AG04449 (cell line): ENCODE results near the gene UGT1A8.

Experiments
- CTCF ChIA-PET: fragments of 350-600 bp; formaldehyde crosslinking; extraction: SDS; loops from one replicate; lab custom pipeline; 2021; ENCODE audit warnings: antibody characterized with exemption; lab: Yijun Ruan, JAX
- POLR2A ChIA-PET: fragments of 400-600, 350-600 bp; formaldehyde crosslinking; extraction: SDS; loops from one replicate; lab custom pipeline; 2020; ENCODE audit warnings: antibody characterized with exemption, inconsistent platforms; lab: Yijun Ruan, JAX
- DNase-seq: peaks from one replicate; pipeline ENCODE4 v3.0.0-alpha.2; 2010; ENCODE audit warnings: low read depth, low spot score
- H3K4me3 ChIP-seq: 2 replicates; pipeline ENCODE4 v1.5.1; 2011; ENCODE audit warnings: low read depth, mild to moderate bottlenecking, control low read depth, low read length
- CTCF ChIP-seq: IDR thresholded peaks from one replicate; pipeline ENCODE4 v1.5.1; 2011; ENCODE audit warnings: mild to moderate bottlenecking, moderate library complexity, low read length, control low read depth, inconsistent platforms; ENCODE audit not compliant: insufficient read depth; ENCODE audit errors: missing control alignments

UGT1A8 gene

DNA sequence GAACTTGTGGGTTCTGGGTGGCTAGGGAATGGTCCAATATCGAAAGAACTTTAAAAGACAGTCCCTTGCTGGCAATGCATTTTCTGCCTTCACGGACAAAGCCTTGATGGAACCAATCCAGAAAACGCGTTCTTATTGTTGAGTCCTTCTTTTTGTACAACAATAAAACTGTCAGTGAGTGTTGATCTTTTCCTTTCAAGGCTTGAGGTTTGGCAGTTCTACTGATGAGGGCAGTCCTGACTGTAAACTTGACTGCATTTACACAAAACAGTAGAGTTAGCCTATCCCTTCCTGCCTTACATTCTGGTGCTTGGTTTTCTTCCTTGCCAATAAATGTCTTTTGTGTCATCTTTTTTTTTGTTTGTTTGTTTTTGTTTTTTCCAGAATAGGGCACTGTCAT, 61.8 kb downstream of the UGT1A8 start:
- no peak for DNase-seq
- POLR2A ChIA-PET = no interaction called here
- no peak for TF ChIP-seq CTCF
- no peak overlapping the region for H3K4me3 ChIP-seq
- CTCF ChIA-PET = no interaction called here

DNA sequence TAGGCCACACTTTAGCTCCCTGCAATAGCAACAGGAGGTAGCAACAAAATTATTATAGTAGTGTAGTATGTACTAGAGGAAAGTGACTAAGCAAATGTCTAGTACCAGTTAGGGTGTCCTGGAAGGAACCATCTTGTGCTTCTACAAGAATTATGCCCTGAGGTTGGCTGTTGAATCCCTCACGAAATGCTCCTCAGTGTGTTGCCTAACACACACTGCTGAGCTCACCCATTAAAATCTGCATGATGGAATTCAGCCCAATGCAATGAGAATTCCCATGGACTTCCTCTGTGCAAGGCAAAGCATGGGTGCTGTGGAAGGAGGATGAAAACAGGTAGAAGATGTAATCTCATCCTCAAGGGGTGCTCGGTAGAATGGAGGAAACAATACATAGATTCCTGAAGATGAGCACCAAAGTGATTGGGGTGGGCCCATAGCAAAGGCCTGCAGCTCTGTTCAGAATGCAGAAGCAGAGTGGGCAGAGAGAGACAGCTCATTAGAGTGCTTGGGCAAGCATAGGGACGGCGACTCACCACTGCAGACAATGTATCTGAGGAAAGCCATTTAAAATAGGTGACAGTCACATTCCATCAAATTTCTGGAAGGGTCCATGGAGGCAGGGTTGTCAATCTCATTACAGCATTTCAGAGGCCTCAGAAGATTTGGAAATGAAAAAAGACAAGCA, 63.1 kb downstream of the UGT1A8 start:
- no peak overlapping the region for H3K4me3 ChIP-seq
- ChIA-PET POLR2A (no interaction called here), CTCF (interaction anchor here (1.3 kb wide), 1 partner anchor 31 kb away, joined by 3 read pairs; no protein-coding TSS in a partner anchor)
- no peak for DNase-seq
- TF ChIP-seq CTCF = no peak

DNA sequence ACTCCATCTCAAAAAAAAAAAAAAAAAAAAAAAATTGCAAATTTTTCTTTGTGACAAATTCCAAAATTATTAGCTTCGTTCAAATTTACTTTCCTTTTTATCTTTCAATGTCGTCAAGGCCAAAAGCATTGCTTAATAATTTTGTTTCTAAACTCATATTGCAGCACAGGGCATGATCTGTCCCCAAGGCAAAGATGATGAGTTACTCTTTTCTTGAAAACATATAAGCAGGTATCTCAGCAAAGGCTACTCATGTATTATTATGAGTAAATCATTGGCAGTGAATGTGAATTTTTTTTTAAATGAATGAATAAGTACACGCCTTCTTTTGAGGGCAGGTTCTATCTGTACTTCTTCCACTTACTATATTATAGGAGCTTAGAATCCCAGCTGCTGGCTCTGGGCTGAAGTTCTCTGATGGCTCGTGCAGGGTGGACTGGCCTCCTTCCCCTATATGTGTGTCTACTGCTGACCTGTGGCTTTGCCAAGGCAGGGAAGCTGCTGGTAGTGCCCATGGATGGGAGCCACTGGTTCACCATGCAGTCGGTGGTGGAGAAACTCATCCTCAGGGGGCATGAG, 64.2 kb downstream of the UGT1A8 start, which contains the start of gene UGT1A7:
UGT1A7 (plus strand) TSS at position 381 of the 579 bp plus-strand sequence; CDS start at position 418, 37 bp downstream.
- CTCF ChIA-PET = interaction anchor here (1.3 kb wide), 1 partner anchor 233 kb away, joined by 5 read pairs; no protein-coding TSS in a partner anchor
- POLR2A ChIA-PET = no interaction called here

GRCh38 chr2:233684640-233685039, 67.2 kb downstream of the UGT1A8 start:
- ChIA-PET CTCF (no interaction called here), POLR2A (no interaction called here)
- DNase-seq = no peak
- no peak overlapping the region for H3K4me3 ChIP-seq
- no peak for TF ChIP-seq CTCF

More for the DNA sequence above, 64.2 kb downstream of the UGT1A8 start, which contains the start of gene UGT1A7:
- TF ChIP-seq CTCF = no peak
- no peak for DNase-seq
- no peak within 1 kb of the TSS for H3K4me3 ChIP-seq

- POLR2A ChIA-PET = no interaction called here
- DNase-seq = no peak
- CTCF ChIA-PET = interaction anchor here (1.0 kb wide), 1 partner anchor 25 kb away, joined by 6 read pairs; no protein-coding TSS in a partner anchor
Observed at GRCh38 chr2:233686928-233687327, 69.5 kb downstream of the UGT1A8 start.

More at GRCh38 chr2:233686928-233687327, 69.5 kb downstream of the UGT1A8 start:
- no peak for TF ChIP-seq CTCF
- H3K4me3 ChIP-seq = no peak overlapping the region
